Gastrocnemius medialis (tissue), 4 donors: Measurements from ENCODE around the gene DFFA.

Source experiments
- CTCF ChIP-seq, 5 experiments: fragments of 450-650 bp in 3 of 5; fragments of 200-600 bp in 2 of 5; sonication (generic) in 2 of 5; IDR thresholded peaks in 4 of 5; conservative IDR thresholded peaks in 1 of 5; 1 replicate in 4 of 5; 2 replicates in 1 of 5; pipeline ENCODE4 v1.5.1; 2016 to 2019; ENCODE audit warnings: antibody characterized with exemption in 5 of 5, mild to moderate bottlenecking in 3 of 5, moderate library complexity in 3 of 5
- POLR2A ChIP-seq, 2 donors: fragments of 450-650 bp; IDR thresholded peaks; one replicate each; pipeline ENCODE4 v1.6.1; 2017; ENCODE audit warnings: antibody characterized with exemption in 2 of 2, mild to moderate bottlenecking in 2 of 2, moderate library complexity in 2 of 2

GRCh38 chr1:10446790-10447422 is 25.4 kb downstream of the DFFA start:
- TF ChIP-seq CTCF (IDR thresholded peaks at IDR 0.05 in 4 of 5, conservative IDR thresholded peaks at IDR 0.05 in 1 of 5), result no peak
- TF ChIP-seq POLR2A (IDR thresholded peaks at IDR 0.05), result no peak
